Endothelial cell of umbilical vein (primary cell): ENCODE data around the gene STX4. TPM values are rescaled to one million over a fixed set of nuclear protein-coding genes. Genes with fewer than 3 reads are reported as not detected.

Source experiments
- BruUV-seq: library from RNA; stranded (reverse); fragments of 400-500 nt; replicated peaks from 2 replicates; lab custom pipeline; 2021; lab: Mats Ljungman, UMichigan
- CTCF ChIA-PET: fragments of 300-600, 350-600 bp; sonication (Branson Sonifier 250); formaldehyde crosslinking; loops from one replicate; lab custom pipeline; 2021; ENCODE audit warnings: antibody characterized with exemption, inconsistent platforms; lab: Charles Lee
- POLR2A ChIA-PET: fragments of 300-600, 350-600 bp; sonication (Branson Sonifier 250); formaldehyde crosslinking; loops from one replicate; lab custom pipeline; 2021; ENCODE audit warnings: antibody characterized with exemption, inconsistent platforms; lab: Charles Lee
- DNase-seq: peaks from one replicate; pipeline ENCODE4 v3.0.0-alpha.2; 2011; ENCODE audit warnings: low read depth, low spot score
- FAIRE-seq: peaks from 2 replicates; lab custom pipeline; 2011; peaks lifted over from hg19 to GRCh38; lab: Jason Lieb, UNC
- H2AFZ ChIP-seq: 2 replicates; pipeline ENCODE4 v1.6.0; 2012; ENCODE audit warnings: low read depth, low read length, control low read depth, inconsistent platforms
- H3K27ac ChIP-seq: 2 replicates; pipeline ENCODE4 v1.5.1; 2011; ENCODE audit warnings: low read depth, mild to moderate bottlenecking, control low read depth, low read length, moderate library complexity; ENCODE audit not compliant: insufficient read depth
- H3K27me3 ChIP-seq, 2 experiments: 2 replicates each; pipeline versions ENCODE4 v1.6.0 to v1.6.1; 2011; ENCODE audit warnings: low read length in 2 of 2, mixed read lengths in 1 of 2; ENCODE audit not compliant: control insufficient read depth in 2 of 2, insufficient read depth in 2 of 2
- H3K36me3 ChIP-seq, 2 experiments: 2 replicates in 1 of 2; 3 replicates in 1 of 2; pipeline ENCODE4 v1.5.1; 2011; ENCODE audit warnings: low read length in 2 of 2, mild to moderate bottlenecking in 1 of 2, moderate library complexity in 1 of 2; ENCODE audit not compliant: control insufficient read depth in 2 of 2, insufficient read depth in 2 of 2; ENCODE audit errors: extremely low read depth in 1 of 2
- H3K4me1 ChIP-seq: 3 replicates; pipeline ENCODE4 v1.5.1; 2011; ENCODE audit warnings: mild to moderate bottlenecking, low read length; ENCODE audit not compliant: control insufficient read depth, insufficient read depth; ENCODE audit errors: extremely low read depth
- H3K4me2 ChIP-seq: 2 replicates; pipeline ENCODE4 v1.6.1; 2011; ENCODE audit warnings: low read length, control low read depth, mixed read lengths; ENCODE audit not compliant: insufficient read depth
- H3K4me3 ChIP-seq, 3 experiments: fragments of 200-600 bp in 1 of 3; sonication (generic), shearing (Covaris generic) in 1 of 3; replicated peaks in 1 of 3; 2 replicates each; pipeline ENCODE4 v1.5.1; 2011 to 2016; ENCODE audit warnings: control low read depth in 3 of 3, low read length in 3 of 3, mild to moderate bottlenecking in 2 of 3, inconsistent platforms in 1 of 3, low read depth in 1 of 3, moderate library complexity in 1 of 3; ENCODE audit not compliant: insufficient read depth in 1 of 3
- H3K79me2 ChIP-seq: 2 replicates; pipeline ENCODE4 v1.6.0; 2012; ENCODE audit warnings: low read length, inconsistent platforms; ENCODE audit not compliant: control insufficient read depth, insufficient read depth
- H3K9ac ChIP-seq: replicated peaks from 2 replicates; pipeline ENCODE3; 2011; ENCODE audit warnings: low read length, control low read depth; ENCODE audit not compliant: insufficient read depth; ENCODE audit errors: extremely low read depth
- H3K9me1 ChIP-seq: replicated peaks from 3 replicates; pipeline ENCODE4 v1.6.0; 2011; ENCODE audit warnings: mild to moderate bottlenecking, low read length; ENCODE audit not compliant: control insufficient read depth, insufficient read depth; ENCODE audit errors: extremely low read depth
- H3K9me3 ChIP-seq: replicated peaks from 2 replicates; pipeline ENCODE4 v1.5.1; 2012; ENCODE audit warnings: low read length, inconsistent platforms; ENCODE audit not compliant: control insufficient read depth, insufficient read depth
- H4K20me1 ChIP-seq: replicated peaks from 2 replicates; pipeline ENCODE3; 2011; ENCODE audit warnings: mild to moderate bottlenecking, low read length; ENCODE audit not compliant: control insufficient read depth, insufficient read depth; ENCODE audit errors: extremely low read depth
- FOS ChIP-seq: IDR thresholded peaks from 2 replicates; pipeline ENCODE4 v1.6.1; 2011; ENCODE audit warnings: mild to moderate bottlenecking, low read length, moderate library complexity, borderline replicate concordance; ENCODE audit not compliant: insufficient read depth
- GATA2 ChIP-seq: IDR thresholded peaks from 2 replicates; pipeline ENCODE4 v1.7.0; 2011; ENCODE audit warnings: low read depth, mild to moderate bottlenecking, moderate library complexity, mixed read lengths, low read length; ENCODE audit not compliant: insufficient read length, insufficient read depth
- JUN ChIP-seq: IDR thresholded peaks from 2 replicates; pipeline ENCODE4 v1.6.1; 2011; ENCODE audit warnings: borderline replicate concordance, low read depth; ENCODE audit not compliant: insufficient read length, insufficient read depth
- MYC ChIP-seq: IDR thresholded peaks from one replicate; pipeline ENCODE4 v1.6.1; 2011; ENCODE audit warnings: mild to moderate bottlenecking, low read depth, low read length
- POLR2AphosphoS5 ChIP-seq: IDR thresholded peaks from 2 replicates; pipeline ENCODE4 v1.6.1; 2012; ENCODE audit warnings: low read depth, mild to moderate bottlenecking, control low read depth, low read length, moderate library complexity; ENCODE audit not compliant: insufficient read depth
- dilution Hi-C: fragments of 300-500 bp; cut with MboI; formaldehyde crosslinking; loops from one replicate; pipeline ENCODE4 v1.15.0; 2019; ENCODE audit warnings: low sequenced_read_pairs; ENCODE audit not compliant: extremely low pct_ligation_motif_present
- intact Hi-C: fragments of 100-400 bp; cut with micrococcal nuclease; formaldehyde crosslinking; loops from one replicate; pipeline ENCODE4 v1.10.0; 2022
- polyA plus RNA-seq, 4 experiments: library from polyadenylated mRNA; depleted of rRNA in 3 of 4; stranded (reverse) in 3 of 4; unstranded in 1 of 4; fragments of >200 nt; gene quantifications; 2 replicates each; pipeline versions ENCODE4 v1.2.1 to v1.2.3, GENCODE V29; 2011 to 2012; ENCODE audit warnings: missing spikeins in 1 of 4
- total RNA-seq: library from RNA; stranded (reverse); gene quantifications from 2 replicates; pipeline ENCODE4 v1.2.3, GENCODE V29; 2021
- TF ChIP-seq, protein P1 (sequence below), 2 donors: IDR thresholded peaks; 1 replicate in 1 of 2; 2 replicates in 1 of 2; pipeline ENCODE4 v1.5.1; 2011; ENCODE audit warnings: low read length in 2 of 2, mild to moderate bottlenecking in 2 of 2, moderate library complexity in 2 of 2, control low read depth in 1 of 2, inconsistent platforms in 1 of 2, low read depth in 1 of 2; ENCODE audit not compliant: insufficient read depth in 1 of 2; ENCODE audit errors: extremely low read depth in 1 of 2

The STX4 gene
- total and polyA plus RNA-seq, 2 donors (not counting 3 experiments of a cell fraction or from before 2014, with no cell fraction given): 49.5 to 65.2 TPM

DNA sequence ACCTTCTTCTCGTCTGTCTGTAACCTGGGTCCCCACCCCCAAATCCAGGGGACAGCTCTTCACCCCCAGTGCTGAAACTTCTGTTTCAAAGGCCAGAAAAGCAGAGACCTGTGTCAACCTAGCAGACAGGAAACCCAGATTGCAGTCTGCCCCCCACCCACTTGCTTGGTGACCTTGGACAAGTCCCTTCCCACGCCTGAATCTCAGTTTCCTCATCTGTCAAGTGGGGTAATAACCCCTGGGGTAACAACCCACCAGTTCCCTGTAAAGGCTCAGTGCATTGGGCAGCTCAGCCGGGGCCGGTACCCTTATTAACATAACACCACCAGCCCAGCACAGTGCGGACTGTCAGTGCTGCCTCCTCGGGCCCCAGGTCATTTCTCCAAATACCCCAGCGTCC is 24.2 kb upstream of the STX4 start:
- no peaks in the 10 kb centered on the region for H4K20me1 ChIP-seq
- no TSS peak for BruUV-seq
- H3K36me3 ChIP-seq: no peaks in the 10 kb centered on the region
- no peaks in the 10 kb centered on the region for H3K9me3 ChIP-seq
- ChIA-PET POLR2A (no interaction called here), CTCF (no interaction called here)
- H3K9ac ChIP-seq: no peak overlapping the region
- H3K9me1 ChIP-seq: no peaks in the 10 kb centered on the region
- no peaks in the 10 kb centered on the region for H3K79me2 ChIP-seq
- DNase-seq (no peak), FAIRE-seq (no peak)
- dilution Hi-C loops: no loop called here
- no peaks in the 10 kb centered on the region for H3K4me1 ChIP-seq
- H3K4me3 ChIP-seq: no peak overlapping the region
- peaks cover 17 to 32% of the 10 kb centered on the region in 2 experiments for H3K27me3 ChIP-seq
- intact Hi-C loops: no loop called here
- no peak overlapping the region for H2AFZ ChIP-seq
- TF ChIP-seq, protein P1, sequence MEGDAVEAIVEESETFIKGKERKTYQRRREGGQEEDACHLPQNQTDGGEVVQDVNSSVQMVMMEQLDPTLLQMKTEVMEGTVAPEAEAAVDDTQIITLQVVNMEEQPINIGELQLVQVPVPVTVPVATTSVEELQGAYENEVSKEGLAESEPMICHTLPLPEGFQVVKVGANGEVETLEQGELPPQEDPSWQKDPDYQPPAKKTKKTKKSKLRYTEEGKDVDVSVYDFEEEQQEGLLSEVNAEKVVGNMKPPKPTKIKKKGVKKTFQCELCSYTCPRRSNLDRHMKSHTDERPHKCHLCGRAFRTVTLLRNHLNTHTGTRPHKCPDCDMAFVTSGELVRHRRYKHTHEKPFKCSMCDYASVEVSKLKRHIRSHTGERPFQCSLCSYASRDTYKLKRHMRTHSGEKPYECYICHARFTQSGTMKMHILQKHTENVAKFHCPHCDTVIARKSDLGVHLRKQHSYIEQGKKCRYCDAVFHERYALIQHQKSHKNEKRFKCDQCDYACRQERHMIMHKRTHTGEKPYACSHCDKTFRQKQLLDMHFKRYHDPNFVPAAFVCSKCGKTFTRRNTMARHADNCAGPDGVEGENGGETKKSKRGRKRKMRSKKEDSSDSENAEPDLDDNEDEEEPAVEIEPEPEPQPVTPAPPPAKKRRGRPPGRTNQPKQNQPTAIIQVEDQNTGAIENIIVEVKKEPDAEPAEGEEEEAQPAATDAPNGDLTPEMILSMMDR (IDR thresholded peaks at IDR 0.05; ENCODE audit: extremely low read depth in 1 of 2, insufficient read depth in 1 of 2, low read depth in 1 of 2, low read length in 2 of 2): no peak
- no peak overlapping the region for H3K27ac ChIP-seq
- H3K4me2 ChIP-seq: no peak overlapping the region

GRCh38 chr16:31009894-31010584 is 23.3 kb upstream of the STX4 start:
- Histone ChIP-seq H3K27me3 (peaks cover 17 to 32% of the 10 kb centered on the region in 2 experiments), H3K4me2 (no peak overlapping the region), H3K9me3 (no peaks in the 10 kb centered on the region), H2AFZ (no peak overlapping the region), H4K20me1 (no peaks in the 10 kb centered on the region), H3K9ac (no peak overlapping the region), H3K4me1 (no peaks in the 10 kb centered on the region), H3K36me3 (no peaks in the 10 kb centered on the region), H3K79me2 (no peaks in the 10 kb centered on the region), H3K27ac (no peak overlapping the region), H3K4me3 (no peak overlapping the region), H3K9me1 (no peaks in the 10 kb centered on the region)
- TF ChIP-seq JUN (no peak), FOS (no peak), GATA2 (no peak), MYC (no peak), POLR2AphosphoS5 (no peak)
- TF ChIP-seq, protein P1 (IDR thresholded peaks at IDR 0.05; ENCODE audit: extremely low read depth in 1 of 2, insufficient read depth in 1 of 2, low read depth in 1 of 2, low read length in 2 of 2): no peak
- BruUV-seq: no TSS peak
- DNase-seq: no peak
- dilution Hi-C loops: no loop called here
- POLR2A ChIA-PET: no interaction called here
- no peak for FAIRE-seq
- intact Hi-C loops: no loop called here
- CTCF ChIA-PET: no interaction called here
